GM19238 (cell line): Measurements from ENCODE around the gene DLL1.

Experiments
- DNase-seq: peaks from one replicate; pipeline ENCODE4 v3.0.0; 2011; ENCODE audit warnings: low spot score; ENCODE audit not compliant: insufficient read length

The DLL1 gene

DNA sequence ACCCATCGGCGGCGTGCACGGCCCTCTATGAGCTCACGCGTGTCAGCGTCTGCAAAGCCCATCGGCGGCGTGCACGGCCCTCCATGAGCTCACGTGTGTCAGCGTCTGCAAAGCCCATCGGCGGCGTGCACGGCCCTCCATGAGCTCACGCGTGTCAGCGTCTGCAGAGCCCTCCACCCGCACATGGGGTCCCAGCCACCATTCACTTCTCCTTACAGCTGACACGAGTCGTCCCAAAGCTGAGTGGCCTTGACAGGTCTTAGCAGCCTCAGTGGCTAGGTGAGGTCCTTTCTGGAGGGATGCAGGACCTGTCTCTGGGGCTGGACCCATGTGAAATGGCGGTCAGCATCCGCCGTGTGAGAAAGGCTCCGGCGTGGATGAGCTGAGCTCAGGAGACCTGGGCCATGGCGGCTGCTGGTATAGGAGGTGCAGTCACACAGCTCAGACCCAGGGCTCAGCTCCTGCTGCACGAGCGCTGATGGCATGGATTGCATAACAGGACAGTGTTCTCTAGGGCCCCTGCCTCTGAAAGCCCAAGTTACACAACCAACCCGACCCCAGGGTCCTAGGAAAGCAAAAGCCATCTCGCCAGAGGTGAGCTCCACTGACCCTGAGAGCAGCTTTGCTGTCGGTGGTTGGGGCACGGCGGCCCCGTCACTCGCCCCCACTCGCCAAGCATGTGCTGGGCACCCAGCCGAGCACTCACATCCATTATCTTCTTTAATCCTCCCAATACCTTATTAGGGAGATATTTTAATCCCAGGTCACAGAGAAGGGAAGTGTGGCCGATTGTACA is 38.9 kb downstream of the DLL1 start:
- no peak for DNase-seq

DNA sequence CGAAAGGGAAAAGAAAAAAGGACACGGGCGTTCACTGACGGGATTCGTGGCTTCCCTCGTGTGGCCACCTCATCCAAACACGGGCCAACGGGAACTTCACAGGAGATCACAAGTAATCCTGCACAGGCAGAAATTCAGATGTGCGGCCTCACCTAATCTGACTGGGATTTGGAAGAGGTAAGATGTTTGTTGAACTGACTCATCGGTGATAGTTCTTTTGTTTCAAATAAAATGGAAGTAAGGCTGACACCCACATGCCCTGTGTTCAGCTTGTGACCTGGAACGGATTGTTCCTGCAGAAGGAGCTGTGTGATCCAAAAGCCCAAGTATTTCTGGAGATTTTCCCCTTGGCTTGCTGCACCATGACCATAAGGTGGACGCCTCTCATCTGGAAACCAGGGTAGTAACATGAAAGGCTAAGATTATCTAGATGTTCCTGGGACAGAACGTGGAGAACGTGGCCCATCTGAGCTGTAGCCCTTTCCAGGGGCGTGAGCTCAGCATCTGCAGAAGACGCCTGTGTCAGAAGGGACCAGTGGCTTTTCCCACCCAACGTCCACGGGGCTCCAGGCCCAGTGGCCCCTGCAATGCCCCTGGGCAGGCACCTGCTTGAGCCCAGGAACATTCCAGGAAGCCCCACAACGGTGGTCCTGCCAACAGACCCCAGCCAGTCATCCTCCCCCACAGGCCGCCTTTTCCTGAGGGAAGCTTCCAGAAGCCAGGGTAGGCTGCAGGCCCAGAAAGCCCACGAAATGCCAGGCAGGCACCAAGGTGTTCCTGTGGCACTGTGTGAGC is 39.7 kb downstream of the DLL1 start:
- no peak for DNase-seq

DNA sequence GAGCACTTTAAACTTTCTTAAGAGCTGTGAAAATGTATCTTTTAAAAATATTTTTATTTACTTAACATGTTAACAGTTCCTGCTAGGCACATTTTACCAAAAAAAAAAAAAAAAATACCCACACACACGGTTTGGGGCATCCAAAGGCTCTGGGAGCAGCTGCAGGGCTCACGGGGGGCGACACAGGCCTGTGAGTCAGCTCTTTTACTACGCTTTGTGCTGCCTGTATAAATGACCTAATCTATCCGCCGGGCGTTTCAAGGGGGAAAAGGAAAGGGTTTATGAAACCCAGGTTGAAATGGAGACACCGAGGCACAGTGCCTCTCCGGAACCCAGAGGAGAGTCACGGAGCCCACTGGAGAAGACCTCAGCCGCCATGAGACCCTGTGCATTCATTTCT is 40.4 kb downstream of the DLL1 start:
- DNase-seq: no peak

DNA sequence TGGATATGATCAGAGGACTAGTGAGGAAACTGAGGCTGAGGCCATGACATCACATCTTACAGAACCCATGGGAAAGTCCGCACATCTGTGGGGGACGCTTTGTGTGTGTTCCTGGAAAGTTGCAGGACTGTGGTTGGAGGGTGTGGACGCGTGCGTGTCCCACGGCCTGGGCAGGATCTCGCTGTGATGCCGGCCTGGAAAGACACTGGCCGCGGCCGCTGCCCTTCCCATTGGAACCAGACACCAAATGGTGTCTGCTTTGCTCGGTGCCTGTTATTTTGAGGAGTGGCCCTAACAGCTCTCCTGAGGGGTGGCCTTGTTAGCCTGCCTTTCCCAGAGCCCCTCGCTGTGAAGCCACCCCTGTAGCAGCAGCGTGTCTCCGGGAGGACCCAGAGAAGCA is 41.1 kb downstream of the DLL1 start:
- DNase-seq: no peak

DNA sequence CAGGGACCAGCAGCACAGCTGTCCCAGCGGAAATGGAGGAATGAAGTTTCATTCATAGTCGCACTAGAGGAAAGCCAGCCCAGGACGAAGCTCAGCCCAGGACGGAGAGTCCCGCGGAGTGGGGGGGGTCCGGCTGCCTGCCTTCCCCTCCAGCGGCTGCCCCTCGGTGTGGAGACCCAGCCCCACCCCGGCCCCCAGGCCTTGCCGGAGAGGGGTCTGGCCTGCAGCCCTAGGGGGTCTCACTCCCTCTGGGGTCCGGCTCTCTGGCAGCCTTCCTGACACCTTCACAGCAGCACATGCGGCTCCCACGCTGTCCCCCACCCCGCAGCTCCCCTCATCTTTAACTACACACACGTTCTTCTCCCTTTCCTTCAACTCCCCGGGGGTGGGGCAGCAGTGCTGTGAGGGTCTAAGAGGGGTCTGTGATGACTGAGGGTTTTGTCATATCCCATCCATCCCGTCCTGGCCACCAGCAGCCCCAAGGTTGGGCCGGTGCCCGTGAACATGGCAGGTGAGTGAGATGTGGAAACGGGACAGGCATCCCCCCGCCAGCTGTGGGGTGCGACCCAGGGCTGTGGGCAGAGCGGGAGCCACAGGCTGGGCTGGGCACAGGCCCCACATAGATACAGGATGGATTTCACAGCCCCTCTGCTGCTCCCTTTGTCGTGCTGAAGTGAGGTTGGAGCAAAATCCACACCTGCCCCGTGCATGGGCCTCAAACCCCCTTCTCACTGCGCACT is 41.8 kb downstream of the DLL1 start:
- no peak for DNase-seq

DNA sequence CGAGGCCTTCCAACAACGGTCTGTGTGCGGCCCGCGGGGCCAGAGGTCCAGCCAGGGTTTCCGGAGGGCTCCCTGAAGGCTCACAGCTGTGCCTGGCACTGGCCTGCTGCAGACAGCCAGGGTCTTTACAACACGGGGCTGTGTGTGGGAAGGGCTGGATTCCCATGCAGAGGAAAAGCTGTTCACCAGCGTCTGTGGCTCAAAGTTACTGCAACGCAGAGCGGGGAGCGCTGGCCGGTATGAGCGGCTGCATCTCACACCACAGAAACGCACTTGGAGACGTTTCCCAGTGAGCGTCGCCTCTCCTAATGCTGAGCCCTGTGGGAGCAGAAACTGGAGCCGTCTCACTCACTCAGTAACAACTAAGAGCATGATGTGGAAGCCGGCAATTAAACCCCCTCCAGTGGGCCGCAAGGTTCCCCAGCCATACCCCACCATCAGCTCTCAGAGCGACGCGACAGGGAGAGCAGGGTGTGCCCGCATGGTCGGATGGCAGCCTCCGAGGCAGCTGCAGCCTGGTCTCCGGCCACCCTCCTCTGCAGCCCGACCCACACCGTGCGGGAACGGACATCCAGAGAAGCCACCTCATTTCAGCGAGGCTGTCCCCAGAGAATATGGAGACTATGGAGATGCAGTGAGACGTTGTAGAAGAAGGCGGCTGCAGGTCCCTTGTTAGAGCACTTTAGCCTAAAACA is 42.6 kb downstream of the DLL1 start:
- no peak for DNase-seq

DNA sequence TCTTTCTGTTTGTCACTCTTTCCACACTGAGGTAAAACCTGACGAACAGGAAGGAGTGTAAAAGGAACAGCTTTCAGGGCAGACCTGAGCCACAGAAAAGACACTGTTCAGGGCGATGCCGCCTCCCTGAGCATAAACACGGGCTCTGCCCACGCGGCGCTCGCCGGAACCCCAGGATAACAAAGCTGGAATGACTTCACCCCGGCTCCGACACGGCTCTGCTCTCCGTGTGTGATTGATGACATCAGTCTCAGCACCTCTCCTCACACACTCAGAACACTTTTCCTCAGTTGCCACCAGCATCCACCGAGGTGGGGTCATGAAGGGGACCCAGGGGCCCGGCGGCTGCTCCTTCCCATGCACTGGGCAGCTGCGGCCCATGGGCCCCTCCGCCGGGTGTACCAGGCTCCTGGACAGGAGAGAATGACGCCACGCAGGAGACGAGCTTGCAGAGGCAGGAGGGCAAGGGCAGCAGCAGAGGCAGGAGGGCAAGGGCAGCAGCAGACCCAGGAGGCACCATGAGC is 43.6 kb downstream of the DLL1 start:
- DNase-seq: no peak

DNA sequence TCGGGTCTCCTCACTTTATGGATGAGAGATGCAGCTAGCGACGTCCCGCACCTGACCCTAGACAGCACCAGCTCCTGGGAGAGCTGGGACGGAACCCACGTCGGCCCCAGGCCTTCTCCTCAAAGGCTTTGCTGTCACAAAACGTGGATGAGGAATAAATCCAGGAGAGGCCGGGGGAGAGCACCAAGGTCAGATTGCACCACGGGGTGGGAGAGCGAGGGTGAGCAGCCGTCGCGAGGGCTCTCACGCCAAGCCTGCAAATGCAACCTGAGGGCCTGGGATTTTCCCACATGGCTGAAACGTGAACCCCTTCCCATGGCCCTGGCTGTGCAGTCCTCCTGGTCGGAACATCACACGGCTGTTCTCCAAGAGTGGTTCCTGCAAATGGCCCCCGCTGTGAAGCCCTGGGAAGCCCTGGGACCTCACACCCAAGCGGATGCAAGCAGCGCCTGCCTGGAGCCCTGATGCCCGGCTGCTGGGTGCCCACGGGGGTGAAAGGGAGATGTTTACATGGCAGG is 45.3 kb downstream of the DLL1 start:
- DNase-seq: no peak

DNA sequence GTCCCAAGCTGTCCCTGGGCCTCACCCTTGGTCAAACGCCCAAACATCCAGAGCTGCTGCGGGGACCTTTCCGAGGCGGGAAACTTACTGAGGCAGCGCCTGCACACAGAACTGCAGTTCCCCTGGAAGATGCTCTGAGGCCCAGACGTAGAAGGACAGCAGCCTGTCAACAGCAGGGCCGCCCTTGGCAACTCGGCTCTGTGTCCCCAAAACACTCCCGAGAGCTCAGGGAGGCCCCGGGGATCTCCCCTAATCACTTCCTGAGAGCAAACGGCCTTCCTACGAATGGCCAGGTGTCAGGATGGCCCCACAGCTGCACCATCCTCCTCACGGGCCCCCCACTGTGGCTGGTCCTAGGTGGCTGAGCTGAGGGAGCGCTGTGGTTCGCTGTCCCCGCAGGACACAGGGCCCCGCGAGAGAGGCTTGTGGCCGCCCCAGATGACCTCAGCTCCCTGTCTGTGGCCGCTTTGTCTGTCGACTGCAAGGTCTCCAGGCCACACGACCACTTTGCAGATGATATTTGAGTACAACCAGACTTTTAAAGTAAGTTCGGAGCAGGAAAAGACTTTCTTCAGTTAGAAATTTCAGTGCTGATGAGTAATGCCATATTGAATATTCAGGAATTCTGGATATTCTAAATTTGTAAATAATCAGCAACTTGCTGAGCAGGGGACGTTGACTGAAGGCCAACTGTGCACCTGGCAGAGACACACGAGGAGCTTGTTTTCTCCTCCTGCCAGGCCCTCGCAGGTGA is 46.0 kb downstream of the DLL1 start:
- no peak for DNase-seq

DNA sequence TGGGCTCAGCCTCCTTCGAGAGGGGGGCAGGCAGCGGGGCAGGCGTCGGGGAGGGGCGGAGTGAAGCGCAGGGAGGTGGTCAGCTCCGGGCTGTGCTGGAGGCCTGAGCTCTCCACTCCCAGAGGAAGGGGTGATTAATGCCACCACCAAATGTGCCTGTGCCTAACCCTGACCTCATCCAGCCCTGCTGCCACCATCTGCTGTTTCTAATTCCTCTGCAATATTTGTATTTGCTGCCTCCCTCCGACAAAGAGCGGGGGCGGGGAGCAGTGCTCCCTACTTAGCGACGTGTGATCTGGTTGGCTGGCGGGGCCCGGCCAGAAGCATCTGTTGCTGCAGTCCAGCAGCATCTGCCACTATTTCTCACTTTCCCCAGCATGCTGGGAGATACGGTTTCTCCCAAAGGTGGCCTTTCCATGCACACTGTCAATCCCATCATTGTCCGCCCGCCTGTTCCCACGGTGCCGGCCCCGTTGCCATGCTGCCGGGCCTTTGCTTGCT is 47.0 kb downstream of the DLL1 start:
- no peak for DNase-seq

DNA sequence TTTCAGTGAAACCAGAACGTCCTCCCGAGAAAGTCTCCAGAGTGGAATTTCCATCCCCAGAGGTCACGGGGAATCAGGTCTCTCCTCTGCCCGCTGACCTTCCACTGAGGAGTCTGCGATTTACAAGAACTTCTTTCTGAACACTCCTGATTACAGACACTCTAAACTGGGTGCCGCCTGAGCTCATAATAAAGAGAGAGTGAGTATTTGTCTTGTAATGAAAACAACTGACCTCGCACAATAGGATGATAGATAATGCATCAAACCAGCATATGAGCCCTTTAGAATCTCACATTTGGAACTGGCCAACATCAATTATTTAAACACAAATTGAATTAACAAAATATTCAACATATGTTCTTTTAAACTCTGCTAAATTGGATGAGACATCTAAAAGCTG is 47.5 kb downstream of the DLL1 start:
- DNase-seq: no peak

DNA sequence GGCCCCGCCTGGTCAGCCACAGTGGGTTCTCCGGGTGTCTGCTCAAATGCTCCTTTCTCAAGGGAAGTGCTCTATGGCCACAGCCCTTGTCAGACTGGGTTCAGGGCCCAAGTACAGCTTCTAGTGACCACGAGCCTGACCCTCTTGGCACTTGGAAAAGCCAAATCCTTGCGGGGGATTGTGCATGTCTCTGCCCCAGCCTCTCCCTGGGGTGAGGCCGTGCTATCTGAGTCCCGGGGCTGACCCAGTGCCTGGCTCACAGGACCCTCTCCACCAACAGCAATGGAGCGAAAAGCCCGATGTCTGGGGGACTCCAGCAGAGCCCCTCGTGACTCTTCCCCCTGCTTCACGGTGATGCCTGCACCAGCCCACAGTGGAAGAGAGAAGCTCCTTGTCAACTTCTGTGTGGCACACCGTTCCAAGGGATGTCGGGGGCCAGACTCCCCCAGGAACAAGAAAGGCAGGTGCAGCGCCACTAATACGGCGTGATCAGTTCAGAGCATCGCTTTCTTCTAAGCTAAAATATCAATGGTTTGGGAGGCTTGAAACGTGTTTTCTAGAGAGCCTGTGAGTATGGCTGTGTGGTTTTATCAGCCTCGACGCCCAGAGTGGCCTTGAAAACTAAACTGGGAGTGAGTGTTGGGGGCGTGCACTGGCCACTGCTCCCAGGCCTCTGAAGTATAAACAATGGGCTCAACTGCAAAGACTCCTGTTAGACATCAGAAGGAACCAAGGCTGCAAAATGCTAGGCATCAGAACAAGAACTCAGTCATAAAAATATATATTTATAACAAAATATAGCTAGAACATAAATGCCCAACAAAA is 51.9 kb downstream of the DLL1 start:
- no peak for DNase-seq

DNA sequence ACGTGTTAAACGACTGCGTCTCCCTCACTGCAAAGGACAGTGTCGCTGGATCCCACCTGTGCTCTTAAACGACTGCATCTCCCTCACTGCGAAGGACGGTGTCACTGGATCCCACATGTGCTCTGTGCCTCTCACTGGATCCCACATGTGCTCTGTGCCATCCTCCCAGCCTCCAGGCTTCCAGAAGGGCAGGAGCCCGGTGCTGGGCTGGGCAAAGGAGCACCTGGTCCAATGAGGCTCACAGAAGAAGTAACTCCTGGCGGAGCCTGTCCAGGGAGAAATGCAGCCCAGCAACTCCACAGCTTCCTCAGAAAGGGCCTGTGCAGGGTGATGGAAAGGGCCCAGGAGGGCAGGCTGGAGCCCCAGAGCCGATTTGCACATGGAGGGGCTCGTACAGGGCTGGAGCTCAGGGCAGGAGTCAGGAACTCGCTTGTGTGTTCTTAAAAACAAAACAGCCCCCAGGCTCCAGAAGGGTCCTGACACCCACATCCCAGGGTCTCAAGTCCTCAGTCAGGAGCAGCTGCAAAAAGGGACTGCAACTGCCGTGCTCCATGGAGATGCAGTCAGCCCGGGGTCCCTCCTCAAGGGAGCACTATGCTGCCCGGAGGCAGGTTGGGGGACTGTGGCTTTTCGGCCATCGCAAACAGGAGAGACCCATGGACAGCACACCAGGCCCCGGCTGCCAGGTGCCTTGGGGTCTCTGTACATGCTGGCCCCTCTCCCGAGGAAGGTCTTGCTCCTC is 52.7 kb downstream of the DLL1 start:
- DNase-seq: no peak

DNA sequence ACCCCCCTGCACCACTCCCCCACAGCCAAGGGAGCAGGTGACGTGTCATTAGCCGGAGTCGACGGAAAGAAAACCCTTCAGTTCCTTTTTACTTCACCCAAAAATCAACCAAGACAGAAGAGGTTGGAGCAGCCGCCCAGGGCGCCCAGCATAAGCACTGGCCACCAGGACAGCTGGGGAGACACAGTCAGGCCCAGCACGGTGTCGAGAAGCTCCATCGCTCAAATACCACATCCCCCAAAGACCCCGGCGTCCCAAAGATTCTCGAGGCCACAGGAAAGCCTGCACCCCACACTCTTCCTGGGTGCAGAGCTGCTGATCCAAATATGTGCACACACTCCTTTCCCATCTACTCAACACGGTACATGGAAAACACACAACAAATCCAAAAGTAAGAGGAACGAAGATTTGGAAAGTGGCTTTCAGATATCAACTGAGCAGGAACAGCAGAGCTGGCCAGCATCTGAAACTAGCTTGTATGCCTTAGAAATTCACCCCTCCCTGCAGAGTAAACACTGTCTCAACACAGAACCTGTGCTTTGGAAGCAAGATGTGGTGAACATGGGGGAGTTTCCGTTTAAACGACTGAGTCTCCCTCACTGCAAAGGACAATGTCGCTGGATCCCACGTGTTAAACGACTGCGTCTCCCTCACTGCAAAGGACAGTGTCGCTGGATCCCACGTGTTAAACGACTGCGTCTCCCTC is 54.6 kb downstream of the DLL1 start:
- no peak for DNase-seq

DNA sequence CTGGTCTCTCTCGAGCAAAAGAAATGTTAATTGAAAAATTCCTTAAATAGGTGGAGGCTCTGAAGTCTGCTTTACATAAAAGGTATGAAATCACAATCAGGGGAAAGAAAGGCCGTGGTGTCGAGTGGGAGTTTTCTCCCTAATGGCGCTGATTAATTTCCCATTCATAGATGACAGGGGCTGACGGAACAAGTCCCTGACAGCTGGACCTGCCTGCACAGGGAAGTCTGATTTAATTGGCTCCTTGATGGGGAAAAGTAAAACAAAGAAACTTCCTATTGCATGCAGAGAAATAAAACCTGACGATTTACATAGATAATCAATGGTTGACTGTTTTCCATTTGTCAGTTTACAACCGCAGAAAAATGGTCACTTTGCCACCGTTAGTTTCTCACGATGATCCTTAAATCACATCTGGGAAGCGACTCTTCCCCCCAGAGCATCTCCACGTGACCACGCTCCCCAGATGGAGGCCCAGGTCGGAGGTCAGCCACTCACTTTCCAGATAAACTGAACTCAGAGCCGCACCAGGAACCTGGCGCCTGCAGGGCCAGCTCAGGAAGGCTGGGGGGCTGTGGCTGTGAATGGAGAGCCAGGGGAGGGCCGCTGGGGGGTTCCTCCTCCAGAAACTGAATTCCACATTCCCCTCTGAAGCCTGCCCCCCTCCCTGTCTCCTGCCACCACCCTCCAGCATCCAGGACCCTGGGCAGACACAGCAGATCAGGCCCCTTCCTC is 55.3 kb downstream of the DLL1 start:
- DNase-seq: no peak

DNA sequence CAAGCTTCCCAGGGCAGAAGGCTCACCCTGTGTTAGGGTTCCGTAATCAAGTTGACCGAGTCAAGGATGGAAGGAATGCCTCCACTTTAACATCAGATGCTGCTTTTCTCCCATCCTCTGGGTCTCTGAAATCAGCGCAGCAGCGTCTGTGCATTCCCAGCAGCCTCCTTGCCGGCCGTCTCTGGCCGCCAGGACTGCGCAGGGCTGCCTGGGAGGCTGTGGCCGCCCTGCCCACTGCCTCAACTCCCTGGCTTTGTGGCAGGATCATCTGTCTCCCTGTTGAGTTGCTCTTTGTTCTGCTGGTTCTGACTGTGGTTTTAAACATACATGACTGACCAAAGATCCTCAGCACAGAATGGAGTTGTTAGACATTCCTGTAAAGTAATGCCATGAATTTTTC is 56.5 kb downstream of the DLL1 start:
- no peak for DNase-seq
